Measurements from ENCODE around the gene MCMBP. TPM values are rescaled to one million over a fixed set of nuclear protein-coding genes. Genes with fewer than 3 reads are reported as not detected.

The MCMBP gene
- polyA plus RNA-seq, 1 of the 3 experiments (the other 2 are of a cell fraction), result 33.1 TPM

GRCh38 chr10:119853574-119853973, 19.1 kb downstream of the MCMBP start (continued):
- TF ChIP-seq EP300 (IDR thresholded peaks at IDR 0.05; ENCODE audit: borderline replicate concordance in 1 of 2, low read depth in 1 of 2, low read length in 1 of 2), result no peak
- no peak for TF ChIP-seq JUND (IDR thresholded peaks at IDR 0.05)
- no peak for TF ChIP-seq ELF1 (IDR thresholded peaks at IDR 0.05)
- TF ChIP-seq POLR2AphosphoS5 (IDR thresholded peaks at IDR 0.05; ENCODE audit: low read depth, low read length), result no peak
- no peak for TF ChIP-seq YY1 (IDR thresholded peaks at IDR 0.05; ENCODE audit: low read depth)
- TF ChIP-seq TEAD4 (IDR thresholded peaks at IDR 0.05; ENCODE audit: borderline replicate concordance, insufficient read depth), result no peak
- TF ChIP-seq FOXJ3 (CRISPR knock-in tag; IDR thresholded peaks at IDR 0.05), result no peak
- TF ChIP-seq SIN3A (IDR thresholded peaks at IDR 0.05; ENCODE audit: borderline replicate concordance, low read depth, low read length), result no peak
- TF ChIP-seq CHD2 (IDR thresholded peaks at IDR 0.05; ENCODE audit: low read length, partially characterized antibody), result no peak
- TF ChIP-seq MXI1 (IDR thresholded peaks at IDR 0.05; ENCODE audit: low read depth, low read length), result no peak
- TF ChIP-seq RXRA (IDR thresholded peaks at IDR 0.05; ENCODE audit: borderline replicate concordance, low read depth), result no peak

- CTCF ChIA-PET, result interaction anchor here (1.3 to 14.5 kb wide), 2 partner anchors 101 to 167 kb away, joined by 4 to 156 read pairs; no protein-coding TSS in a partner anchor
- peaks cover 41 to 71% of the 10 kb centered on the region in 2 experiments for H3K36me3 ChIP-seq (replicated peaks in 1 of 2; ENCODE audit: control insufficient read depth in 1 of 2, insufficient read depth in 2 of 2, low read length in 1 of 2)
- H3K79me2 ChIP-seq (ENCODE audit: insufficient read depth), result peaks cover 66% of the 10 kb centered on the region
- H3K4me3 ChIP-seq (ENCODE audit: low read depth in 2 of 2, low read length in 1 of 2), result no peak overlapping the region
- H2AFZ ChIP-seq (ENCODE audit: low read depth), result no peak overlapping the region
- H3K27ac ChIP-seq (ENCODE audit: low read depth in 2 of 2, low read length in 1 of 2), result no peak overlapping the region
- no peaks in the 10 kb centered on the region for H3K9me2 ChIP-seq
- no peaks in the 10 kb centered on the region for H3K27me3 ChIP-seq (ENCODE audit: insufficient read depth)
- H3K9ac ChIP-seq, result no peak overlapping the region
- peaks cover 9% of the 10 kb centered on the region for H3F3A ChIP-seq (replicated peaks; ENCODE audit: insufficient read depth)
- no peak for DNase-seq
- POLR2A ChIA-PET, result no interaction called here
- H3K4me1 ChIP-seq (ENCODE audit: control insufficient read depth in 1 of 2, insufficient read depth in 2 of 2, low read depth in 1 of 2, low read length in 1 of 2), result 0 out of 4 replicates have a peak, but pooled peaks cover 0 to 18% of the 10 kb centered on the region in 2 experiments
- no peak overlapping the region for H3K4me2 ChIP-seq
- no peak for TF ChIP-seq JUND (IDR thresholded peaks at IDR 0.05)
- TF ChIP-seq REST (IDR thresholded peaks at IDR 0.05; ENCODE audit: low read depth, low read length), result no peak
- TF ChIP-seq IRF3 (IDR thresholded peaks at IDR 0.05; ENCODE audit: low read depth, low read length), result no peak
- no peak for TF ChIP-seq GABPA (IDR thresholded peaks at IDR 0.05; ENCODE audit: low read depth)
- TF ChIP-seq SMC3 (IDR thresholded peaks at IDR 0.05; ENCODE audit: low read depth, low read length), result no peak
- H3K9me3 ChIP-seq, result no peaks in the 10 kb centered on the region
- H4K20me1 ChIP-seq (ENCODE audit: insufficient read depth), result no peaks in the 10 kb centered on the region
- 99% methylated on average over 6 of the region's 6 CpGs for WGBS (ENCODE audit: low lambda C conversion rate)
Measured at GRCh38 chr10:119852822-119853221, 19.8 kb downstream of the MCMBP start.

Data from SK-N-SH (cell line).